ENCODE results near the gene NOS1AP. TPM values are rescaled to one million over a fixed set of nuclear protein-coding genes. Genes with fewer than 3 reads are reported as not detected.

Gene NOS1AP
- total RNA-seq, 1 donor, result under 0.01 TPM

DNA sequence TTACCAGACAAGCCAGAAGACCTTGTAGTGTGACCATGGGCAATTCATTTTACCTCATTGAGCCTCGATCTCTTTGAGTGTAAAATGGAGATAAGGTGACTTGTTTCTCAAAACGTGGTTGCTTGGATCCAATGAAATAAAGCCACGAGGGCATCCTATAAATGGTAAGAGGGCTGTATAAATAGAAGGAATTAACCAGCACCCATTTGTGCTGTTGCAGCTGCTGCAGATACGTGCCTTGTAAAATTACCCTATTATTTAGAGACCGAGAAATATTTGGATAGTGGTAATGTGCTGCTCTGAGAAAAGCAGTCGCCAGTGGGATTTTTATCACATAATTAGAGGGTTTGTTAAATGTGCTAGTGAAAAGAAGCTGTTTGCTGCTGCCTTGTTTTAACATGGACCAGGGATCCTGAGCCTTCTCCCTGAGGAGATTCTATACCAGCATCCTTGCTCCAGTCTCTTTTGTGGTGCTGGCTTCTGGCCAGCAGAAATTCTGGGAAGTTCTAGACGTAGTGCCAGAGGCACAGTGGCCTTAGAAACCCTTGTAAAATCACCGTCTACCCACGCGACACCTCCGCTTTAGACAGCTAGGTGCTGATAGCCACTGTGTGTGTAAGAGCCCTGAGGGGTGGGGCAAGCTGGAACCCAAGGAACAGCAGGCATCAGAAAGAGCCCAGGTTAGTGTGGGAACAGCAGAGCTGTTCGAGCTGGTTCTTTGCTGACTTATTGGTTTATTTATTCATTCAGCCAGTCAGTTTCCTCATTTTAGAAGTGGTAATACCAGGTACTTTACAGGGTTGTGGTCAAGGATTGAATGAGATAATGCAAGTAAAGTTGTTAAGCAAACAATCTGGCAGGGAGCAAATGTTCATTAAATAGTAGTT lies 137.5 kb downstream of the NOS1AP start:
- Histone ChIP-seq H3K4me3 (ENCODE audit: low read length) (no peak overlapping the region), H3K27me3 (ENCODE audit: insufficient read depth, low read length) (peaks cover under 1% of the 10 kb centered on the region), H3K9me3 (ENCODE audit: low read depth, low read length) (no peaks in the 10 kb centered on the region), H3K4me1 (ENCODE audit: insufficient read depth, low read length) (no peaks in the 10 kb centered on the region)

- no peaks in the 10 kb centered on the region for H3K27me3 ChIP-seq (ENCODE audit: insufficient read depth, low read length)
- H3K4me1 ChIP-seq (ENCODE audit: insufficient read depth, low read length), result no peaks in the 10 kb centered on the region
- no peak overlapping the region for H3K4me3 ChIP-seq (ENCODE audit: low read length)
- H3K9me3 ChIP-seq (ENCODE audit: low read depth, low read length), result no peaks in the 10 kb centered on the region
Measured at GRCh38 chr1:162207862-162208261, 138.4 kb downstream of the NOS1AP start.

DNA sequence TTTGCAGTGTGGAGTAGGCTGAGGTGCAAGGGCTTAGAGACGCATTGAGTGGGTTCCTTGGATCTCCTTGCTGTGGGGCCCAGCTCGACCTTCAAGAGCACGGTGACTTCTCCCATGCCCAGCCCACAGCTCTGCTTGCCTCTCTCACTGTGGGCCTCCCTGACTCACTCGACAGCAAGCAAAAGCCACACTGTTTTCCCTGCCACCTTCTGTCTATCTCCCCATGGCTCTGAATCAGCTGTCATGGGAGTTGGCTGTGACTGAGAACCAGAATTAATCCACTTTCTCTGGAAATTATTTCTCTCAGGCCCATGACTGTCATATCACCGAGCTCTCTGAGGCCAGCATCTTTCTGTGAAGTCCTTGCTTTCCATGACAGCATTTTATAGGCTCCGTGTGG lies 140.7 kb downstream of the NOS1AP start:
- Histone ChIP-seq H3K27me3 (ENCODE audit: insufficient read depth, low read length) (no peaks in the 10 kb centered on the region), H3K9me3 (ENCODE audit: low read depth, low read length) (no peaks in the 10 kb centered on the region), H3K4me3 (ENCODE audit: low read length) (no peak overlapping the region), H3K4me1 (ENCODE audit: insufficient read depth, low read length) (no peaks in the 10 kb centered on the region)

DNA sequence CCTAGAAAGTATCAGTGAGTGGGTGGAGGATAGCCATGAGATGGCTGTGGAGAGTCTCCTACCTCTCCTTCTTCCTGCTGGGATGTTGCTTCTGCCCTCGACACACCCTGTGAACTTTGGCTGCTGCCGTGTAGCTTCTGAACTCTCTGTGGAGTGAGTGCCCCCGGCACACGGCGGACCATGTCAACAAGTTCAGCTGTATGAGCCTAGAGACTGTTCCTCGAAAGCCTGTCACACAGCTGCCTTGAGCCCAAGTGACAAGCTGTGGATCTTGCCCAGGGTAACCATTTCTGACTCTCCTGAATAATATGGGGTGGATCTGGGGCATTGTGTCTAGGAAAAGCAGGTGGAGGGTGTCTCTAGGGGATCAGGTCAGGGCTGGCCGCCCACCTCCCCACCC lies 143.2 kb downstream of the NOS1AP start:
- H3K27me3 ChIP-seq (ENCODE audit: insufficient read depth, low read length), result no peaks in the 10 kb centered on the region
- no peaks in the 10 kb centered on the region for H3K4me1 ChIP-seq (ENCODE audit: insufficient read depth, low read length)
- H3K9me3 ChIP-seq (ENCODE audit: low read depth, low read length), result no peaks in the 10 kb centered on the region
- no peak overlapping the region for H3K4me3 ChIP-seq (ENCODE audit: low read length)

- no peaks in the 10 kb centered on the region for H3K9me3 ChIP-seq (ENCODE audit: low read depth, low read length)
- H3K27me3 ChIP-seq (ENCODE audit: insufficient read depth, low read length), result no peaks in the 10 kb centered on the region
- no peaks in the 10 kb centered on the region for H3K4me1 ChIP-seq (ENCODE audit: insufficient read depth, low read length)
- H3K4me3 ChIP-seq (ENCODE audit: low read length), result no peak overlapping the region
Measured at GRCh38 chr1:162213281-162213912, 143.9 kb downstream of the NOS1AP start.

- Histone ChIP-seq H3K4me3 (ENCODE audit: low read length) (no peak overlapping the region), H3K4me1 (ENCODE audit: insufficient read depth, low read length) (no peaks in the 10 kb centered on the region), H3K9me3 (ENCODE audit: low read depth, low read length) (no peaks in the 10 kb centered on the region), H3K27me3 (ENCODE audit: insufficient read depth, low read length) (no peaks in the 10 kb centered on the region)
Measured at GRCh38 chr1:162214202-162214601, 144.7 kb downstream of the NOS1AP start.

DNA sequence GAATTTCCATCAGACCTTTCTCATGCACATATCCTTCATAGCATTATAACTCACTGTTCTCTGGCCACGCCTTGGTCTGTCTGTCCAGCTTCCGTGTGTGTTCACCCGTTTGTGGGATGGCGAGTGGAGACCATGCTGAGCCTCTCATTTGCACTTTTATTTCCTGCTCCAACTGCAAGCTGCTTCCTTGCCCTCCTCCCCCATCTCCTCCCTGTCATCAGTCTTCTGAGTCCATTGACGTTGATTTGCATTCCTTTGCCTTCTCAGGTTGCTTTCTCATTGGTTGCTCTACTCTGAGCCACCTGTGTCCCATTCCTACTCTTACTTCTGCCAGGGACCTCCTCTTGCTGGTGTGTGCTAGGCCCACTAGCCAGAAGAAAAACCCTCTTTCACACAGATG lies 146.4 kb downstream of the NOS1AP start:
- H3K4me3 ChIP-seq (ENCODE audit: low read length), result no peak overlapping the region
- H3K4me1 ChIP-seq (ENCODE audit: insufficient read depth, low read length), result no peaks in the 10 kb centered on the region
- no peaks in the 10 kb centered on the region for H3K9me3 ChIP-seq (ENCODE audit: low read depth, low read length)
- no peaks in the 10 kb centered on the region for H3K27me3 ChIP-seq (ENCODE audit: insufficient read depth, low read length)

DNA sequence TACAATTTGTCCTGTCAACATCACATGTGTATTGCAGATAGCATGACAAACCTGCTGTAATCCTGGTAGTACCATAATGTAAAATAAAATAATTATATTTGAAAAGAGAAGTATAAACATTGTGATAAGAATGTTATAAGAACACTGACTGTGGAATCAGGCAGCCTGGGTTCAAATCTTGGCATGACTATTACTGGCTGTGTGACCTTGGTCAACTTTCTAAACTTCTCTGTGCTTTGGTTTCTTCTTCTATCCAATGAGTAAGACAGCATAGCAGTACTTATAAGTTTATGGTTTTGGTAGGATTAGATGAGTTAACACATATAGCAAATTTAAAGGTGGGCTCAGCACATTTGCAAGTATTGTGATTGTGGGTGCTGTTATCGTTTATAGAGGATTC lies 147.1 kb downstream of the NOS1AP start:
- Histone ChIP-seq H3K9me3 (ENCODE audit: low read depth, low read length) (no peaks in the 10 kb centered on the region), H3K4me1 (ENCODE audit: insufficient read depth, low read length) (no peaks in the 10 kb centered on the region), H3K27me3 (ENCODE audit: insufficient read depth, low read length) (no peaks in the 10 kb centered on the region), H3K4me3 (ENCODE audit: low read length) (no peak overlapping the region)

GRCh38 chr1:162217706-162218105 lies 148.2 kb downstream of the NOS1AP start:
- no peak overlapping the region for H3K4me3 ChIP-seq (ENCODE audit: low read length)
- H3K9me3 ChIP-seq (ENCODE audit: low read depth, low read length), result no peaks in the 10 kb centered on the region
- no peaks in the 10 kb centered on the region for H3K27me3 ChIP-seq (ENCODE audit: insufficient read depth, low read length)
- H3K4me1 ChIP-seq (ENCODE audit: insufficient read depth, low read length), result no peaks in the 10 kb centered on the region

GRCh38 chr1:162218546-162218945 lies 149.1 kb downstream of the NOS1AP start:
- H3K4me1 ChIP-seq (ENCODE audit: insufficient read depth, low read length), result no peaks in the 10 kb centered on the region
- H3K27me3 ChIP-seq (ENCODE audit: insufficient read depth, low read length), result no peaks in the 10 kb centered on the region
- H3K4me3 ChIP-seq (ENCODE audit: low read length), result no peak overlapping the region
- H3K9me3 ChIP-seq (ENCODE audit: low read depth, low read length), result no peaks in the 10 kb centered on the region

DNA sequence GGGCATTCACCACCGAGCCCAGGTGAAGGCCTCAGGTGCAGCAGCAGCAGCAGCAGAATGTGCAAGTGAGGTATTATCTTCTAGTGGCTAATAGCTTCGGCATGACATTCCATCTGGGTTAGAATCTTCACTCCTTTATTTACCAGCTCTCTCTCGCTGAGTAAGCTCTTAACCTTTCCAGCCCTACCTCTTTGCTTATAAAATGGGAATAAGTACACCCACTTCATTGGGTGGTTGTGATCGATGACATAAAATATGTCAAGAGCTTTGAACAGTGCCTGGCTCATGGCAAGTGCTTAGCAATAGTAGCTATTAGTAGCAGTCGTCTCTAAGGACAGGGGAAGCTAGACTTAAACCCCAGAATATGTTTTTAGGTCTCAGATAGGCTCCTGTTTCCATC lies 149.5 kb downstream of the NOS1AP start:
- Histone ChIP-seq H3K27me3 (ENCODE audit: insufficient read depth, low read length) (no peaks in the 10 kb centered on the region), H3K4me1 (ENCODE audit: insufficient read depth, low read length) (no peaks in the 10 kb centered on the region), H3K9me3 (ENCODE audit: low read depth, low read length) (no peaks in the 10 kb centered on the region), H3K4me3 (ENCODE audit: low read length) (no peak overlapping the region)

- Histone ChIP-seq H3K27me3 (ENCODE audit: insufficient read depth, low read length) (no peaks in the 10 kb centered on the region), H3K4me3 (ENCODE audit: low read length) (no peak overlapping the region), H3K4me1 (ENCODE audit: insufficient read depth, low read length) (no peaks in the 10 kb centered on the region), H3K9me3 (ENCODE audit: low read depth, low read length) (no peaks in the 10 kb centered on the region)
Measured at GRCh38 chr1:162219461-162219860, 150.0 kb downstream of the NOS1AP start.

- H3K4me3 ChIP-seq (ENCODE audit: low read length), result no peak overlapping the region
- no peaks in the 10 kb centered on the region for H3K9me3 ChIP-seq (ENCODE audit: low read depth, low read length)
- H3K4me1 ChIP-seq (ENCODE audit: insufficient read depth, low read length), result no peaks in the 10 kb centered on the region
- H3K27me3 ChIP-seq (ENCODE audit: insufficient read depth, low read length), result no peaks in the 10 kb centered on the region
Measured at GRCh38 chr1:162220009-162220539, 150.6 kb downstream of the NOS1AP start.

DNA sequence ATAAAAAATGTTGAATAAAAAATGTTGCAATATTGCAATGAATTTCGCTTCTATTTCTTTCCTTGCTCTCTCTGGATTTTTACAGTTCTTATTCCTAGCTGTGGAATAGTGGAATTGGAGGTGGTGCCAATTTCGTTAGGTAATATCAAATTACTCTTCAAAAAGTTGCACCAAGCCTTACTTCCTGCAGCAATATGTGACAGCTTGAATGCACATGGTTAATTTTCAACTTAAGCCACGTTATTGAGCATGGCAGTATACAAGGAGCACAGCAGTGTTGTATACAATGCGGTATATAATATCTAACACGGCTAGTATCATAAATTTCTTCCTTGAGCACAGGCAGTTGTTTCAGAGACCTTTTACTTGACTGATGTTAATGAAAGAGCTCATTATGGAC lies 152.5 kb downstream of the NOS1AP start:
- Histone ChIP-seq H3K4me1 (ENCODE audit: insufficient read depth, low read length) (no peaks in the 10 kb centered on the region), H3K4me3 (ENCODE audit: low read length) (no peak overlapping the region), H3K9me3 (ENCODE audit: low read depth, low read length) (no peaks in the 10 kb centered on the region)

GRCh38 chr1:162222730-162223129 lies 153.2 kb downstream of the NOS1AP start:
- Histone ChIP-seq H3K4me1 (ENCODE audit: insufficient read depth, low read length) (no peaks in the 10 kb centered on the region), H3K27me3 (ENCODE audit: insufficient read depth, low read length) (no peaks in the 10 kb centered on the region), H3K4me3 (ENCODE audit: low read length) (no peak overlapping the region), H3K9me3 (ENCODE audit: low read depth, low read length) (no peaks in the 10 kb centered on the region)

More for the DNA sequence above, 152.5 kb downstream of the NOS1AP start:
- H3K27me3 ChIP-seq (ENCODE audit: insufficient read depth, low read length), result no peaks in the 10 kb centered on the region

Measured in mononuclear cell (primary cell).